Mammary epithelial cell (primary cell): Measurements from ENCODE around the gene GPHB5.

ENCODE experiments used
- CTCF ChIP-seq, 2 donors: IDR thresholded peaks in 1 of 2; conservative IDR thresholded peaks in 1 of 2; 2 replicates each; pipeline ENCODE4 v1.5.1; 2011 to 2012; ENCODE audit warnings: inconsistent platforms in 2 of 2, low read length in 2 of 2, mild to moderate bottlenecking in 2 of 2, control low read depth in 1 of 2, low read depth in 1 of 2; ENCODE audit not compliant: insufficient read depth in 1 of 2; ENCODE audit errors: extremely low read depth in 1 of 2
- EZH2 ChIP-seq: IDR thresholded peaks from 2 replicates; pipeline ENCODE4 v1.6.1; 2012; ENCODE audit warnings: low read length, inconsistent platforms, borderline replicate concordance

- TF ChIP-seq CTCF (conservative IDR thresholded peaks at IDR 0.05 in 1 of 2, IDR thresholded peaks at IDR 0.05 in 1 of 2; ENCODE audit: extremely low read depth in 1 of 2, insufficient read depth in 1 of 2, low read depth in 1 of 2, low read length in 2 of 2), result no peak
- no peak for TF ChIP-seq EZH2
Observed at GRCh38 chr14:63345826-63346225, 27.1 kb upstream of the GPHB5 start.
